Tibial artery (tissue), 4 donors: ENCODE data around the gene PCBP3.

Experiments
- DNase-seq, 2 donors: peaks; one replicate each; pipeline ENCODE4 v3.0.0-alpha.2; 2019
- H3K27ac ChIP-seq, 2 donors: fragments of 200-600 bp; sonication (generic) in 1 of 2; 1 replicate in 1 of 2; 2 replicates in 1 of 2; pipeline ENCODE4 v1.5.1; 2018 to 2019; ENCODE audit warnings: mild to moderate bottlenecking in 1 of 2
- H3K27me3 ChIP-seq, 2 donors: fragments of 200-600 bp; sonication (generic) in 1 of 2; one replicate each; pipeline versions ENCODE4 v1.5.1 to v1.6.0; 2016 to 2019
- H3K36me3 ChIP-seq, 3 donors: fragments of 200-600 bp; sonication (generic) in 2 of 3; one replicate each; pipeline ENCODE4 v1.5.1; 2016 to 2019; ENCODE audit warnings: mild to moderate bottlenecking in 2 of 3
- H3K4me1 ChIP-seq, 4 donors: fragments of 200-600 bp; sonication (generic) in 2 of 4; 1 replicate in 3 of 4; 2 replicates in 1 of 4; pipeline ENCODE4 v1.5.1; 2016 to 2019
- H3K4me3 ChIP-seq, 2 donors: fragments of 200-600 bp; sonication (generic) in 1 of 2; 1 replicate in 1 of 2; 2 replicates in 1 of 2; pipeline ENCODE4 v1.5.1; 2018 to 2019; ENCODE audit warnings: mild to moderate bottlenecking in 2 of 2
- H3K9me3 ChIP-seq, 3 donors: fragments of 200-600 bp; sonication (generic) in 1 of 3; one replicate each; pipeline ENCODE4 v1.5.1; 2016 to 2019
- intact Hi-C: fragments of 100-400 bp; cut with DNase I; formaldehyde crosslinking; loops from one replicate; pipeline ENCODE4 v1.15.0; 2023; ENCODE audit warnings: low total_unique reads
- TF ChIP-seq, protein P1 (sequence below), 2 experiments: fragments of 200-600 bp in 1 of 2; fragments of 450-650 bp in 1 of 2; IDR thresholded peaks; one replicate each; pipeline ENCODE4 v1.5.1; 2017 to 2019; ENCODE audit warnings: antibody characterized with exemption in 2 of 2, mild to moderate bottlenecking in 1 of 2, moderate library complexity in 1 of 2

The PCBP3 gene

DNA sequence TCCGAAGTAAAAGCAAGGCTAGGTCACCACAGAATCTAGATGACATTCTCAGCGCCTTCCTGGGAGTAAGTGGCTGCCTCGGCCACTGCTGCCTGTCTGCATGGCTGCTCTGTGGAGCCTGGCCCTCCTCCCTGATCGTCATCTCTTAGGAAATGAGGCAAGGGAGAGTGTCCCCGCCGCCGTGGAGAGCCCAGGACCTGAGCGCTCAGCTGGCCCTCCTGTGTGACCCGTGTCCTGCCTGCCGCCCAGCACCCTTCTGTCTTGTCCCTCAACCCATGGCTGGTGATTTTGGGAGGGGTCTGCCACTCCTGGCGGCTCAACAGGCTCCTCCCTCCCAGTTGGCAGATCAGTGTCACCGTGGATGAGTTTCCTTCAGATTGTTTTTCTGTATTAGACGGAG, 181.7 kb downstream of the PCBP3 start:
- intact Hi-C loops: no loop called here
- TF ChIP-seq, protein P1, sequence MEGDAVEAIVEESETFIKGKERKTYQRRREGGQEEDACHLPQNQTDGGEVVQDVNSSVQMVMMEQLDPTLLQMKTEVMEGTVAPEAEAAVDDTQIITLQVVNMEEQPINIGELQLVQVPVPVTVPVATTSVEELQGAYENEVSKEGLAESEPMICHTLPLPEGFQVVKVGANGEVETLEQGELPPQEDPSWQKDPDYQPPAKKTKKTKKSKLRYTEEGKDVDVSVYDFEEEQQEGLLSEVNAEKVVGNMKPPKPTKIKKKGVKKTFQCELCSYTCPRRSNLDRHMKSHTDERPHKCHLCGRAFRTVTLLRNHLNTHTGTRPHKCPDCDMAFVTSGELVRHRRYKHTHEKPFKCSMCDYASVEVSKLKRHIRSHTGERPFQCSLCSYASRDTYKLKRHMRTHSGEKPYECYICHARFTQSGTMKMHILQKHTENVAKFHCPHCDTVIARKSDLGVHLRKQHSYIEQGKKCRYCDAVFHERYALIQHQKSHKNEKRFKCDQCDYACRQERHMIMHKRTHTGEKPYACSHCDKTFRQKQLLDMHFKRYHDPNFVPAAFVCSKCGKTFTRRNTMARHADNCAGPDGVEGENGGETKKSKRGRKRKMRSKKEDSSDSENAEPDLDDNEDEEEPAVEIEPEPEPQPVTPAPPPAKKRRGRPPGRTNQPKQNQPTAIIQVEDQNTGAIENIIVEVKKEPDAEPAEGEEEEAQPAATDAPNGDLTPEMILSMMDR (IDR thresholded peaks at IDR 0.05): no peak
- H3K4me1 ChIP-seq: no peaks in the 10 kb centered on the region
- no peak overlapping the region for H3K4me3 ChIP-seq
- no peak for DNase-seq
- no peak overlapping the region for H3K27ac ChIP-seq
- H3K36me3 ChIP-seq: no peaks in the 10 kb centered on the region
- H3K9me3 ChIP-seq: no peaks in the 10 kb centered on the region
- peaks cover 0 to 51% of the 10 kb centered on the region in 2 donors for H3K27me3 ChIP-seq

DNA sequence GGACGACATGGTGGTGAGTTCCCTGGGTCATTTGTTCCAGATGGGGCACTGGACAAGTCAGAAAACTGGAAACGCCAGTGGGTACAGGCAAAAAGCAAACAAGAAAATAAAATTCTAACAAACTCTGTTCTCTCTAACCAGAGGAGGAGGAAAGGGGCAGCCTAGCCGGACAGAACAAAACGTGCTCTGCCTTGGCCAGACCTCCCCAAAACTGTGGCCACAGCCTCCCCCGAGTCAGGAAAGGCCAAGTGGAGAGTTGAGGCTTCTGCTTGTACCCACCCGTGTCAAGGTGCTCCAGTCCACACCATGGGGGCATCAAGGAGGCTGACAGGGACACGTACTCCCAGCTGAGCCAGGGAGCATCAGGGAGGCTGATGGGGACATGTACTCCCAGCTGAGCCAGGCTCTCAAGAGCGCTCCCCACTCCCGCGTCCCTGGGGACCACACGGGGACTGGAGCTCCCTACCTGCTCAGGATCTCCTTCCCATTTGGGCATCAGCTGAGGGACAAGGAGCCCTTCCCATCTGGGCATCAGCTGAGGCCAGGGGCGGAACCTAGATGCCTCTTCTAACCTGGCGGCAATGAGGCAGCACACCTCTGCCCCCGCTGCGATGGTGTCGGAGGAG, 183.3 kb downstream of the PCBP3 start:
- TF ChIP-seq, protein P1 (IDR thresholded peaks at IDR 0.05): no peak
- DNase-seq: no peak
- Histone ChIP-seq H3K4me3 (no peak overlapping the region), H3K4me1 (no peaks in the 10 kb centered on the region), H3K27me3 (peaks cover 0 to 37% of the 10 kb centered on the region in 2 donors), H3K36me3 (no peaks in the 10 kb centered on the region), H3K27ac (no peak overlapping the region), H3K9me3 (no peaks in the 10 kb centered on the region)
- intact Hi-C loops: no loop called here

DNA sequence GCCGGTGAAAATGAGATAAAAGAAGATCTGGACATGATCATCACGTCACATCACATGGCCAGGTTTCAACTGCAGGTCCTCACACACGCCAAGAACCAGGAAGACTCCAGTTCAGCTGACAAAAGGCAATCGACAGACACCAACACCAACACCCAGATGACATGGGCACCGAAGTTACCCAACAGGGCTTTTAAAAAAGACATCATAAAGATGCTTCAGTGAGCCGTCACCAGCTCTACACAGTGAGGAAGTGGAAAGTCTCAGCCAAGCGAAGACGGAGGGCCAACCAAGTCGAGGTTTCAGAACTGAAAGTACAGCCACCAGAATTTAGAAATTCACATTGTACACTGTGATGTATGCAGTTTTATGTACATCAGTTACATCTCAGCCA, 183.8 kb downstream of the PCBP3 start:
- intact Hi-C loops: no loop called here
- TF ChIP-seq, protein P1 (IDR thresholded peaks at IDR 0.05): no peak
- no peaks in the 10 kb centered on the region for H3K9me3 ChIP-seq
- no peak for DNase-seq
- no peaks in the 10 kb centered on the region for H3K4me1 ChIP-seq
- H3K36me3 ChIP-seq: no peaks in the 10 kb centered on the region
- peaks cover 0 to 32% of the 10 kb centered on the region in 2 donors for H3K27me3 ChIP-seq
- H3K27ac ChIP-seq: no peak overlapping the region
- H3K4me3 ChIP-seq: no peak overlapping the region

DNA sequence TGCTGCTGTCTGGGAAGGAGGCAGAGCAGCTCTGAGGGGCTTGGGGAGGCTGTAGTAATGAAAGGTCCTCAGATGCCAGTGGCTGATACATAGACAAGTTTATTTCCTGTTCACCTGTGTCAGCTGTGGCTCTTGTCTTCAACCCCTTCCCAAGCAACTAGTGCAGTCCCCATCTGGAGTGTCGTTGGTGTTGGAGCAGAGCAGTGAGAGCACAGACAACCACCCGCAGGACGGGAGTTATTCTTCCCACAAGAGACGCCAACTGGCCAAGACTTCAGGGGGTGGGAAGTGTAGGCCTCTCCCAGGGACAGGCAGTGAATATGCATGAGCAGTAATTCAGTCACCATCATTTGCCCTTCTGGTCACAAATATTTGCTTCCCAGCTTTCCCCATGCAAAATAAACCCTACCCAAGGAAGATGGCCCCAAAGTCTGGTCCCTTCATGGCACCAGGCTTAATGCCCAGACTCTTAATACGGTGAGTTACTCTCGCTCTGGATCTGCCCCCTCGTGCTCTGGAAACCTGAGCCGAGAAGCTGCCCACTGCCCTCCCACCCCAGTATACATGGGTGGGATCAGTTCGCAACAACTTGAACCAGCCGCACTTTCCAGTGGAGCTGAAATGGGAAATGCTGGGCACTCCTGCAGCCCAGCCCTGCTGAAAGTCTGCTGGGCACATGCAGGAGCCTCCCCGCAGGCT, 184.5 kb downstream of the PCBP3 start:
- intact Hi-C loops: no loop called here
- no peak for DNase-seq
- no peak overlapping the region for H3K27ac ChIP-seq
- H3K4me3 ChIP-seq: no peak overlapping the region
- H3K27me3 ChIP-seq: peaks cover 0 to 24% of the 10 kb centered on the region in 2 donors
- no peaks in the 10 kb centered on the region for H3K36me3 ChIP-seq
- H3K9me3 ChIP-seq: no peaks in the 10 kb centered on the region
- TF ChIP-seq, protein P1 (IDR thresholded peaks at IDR 0.05): no peak
- H3K4me1 ChIP-seq: no peaks in the 10 kb centered on the region

DNA sequence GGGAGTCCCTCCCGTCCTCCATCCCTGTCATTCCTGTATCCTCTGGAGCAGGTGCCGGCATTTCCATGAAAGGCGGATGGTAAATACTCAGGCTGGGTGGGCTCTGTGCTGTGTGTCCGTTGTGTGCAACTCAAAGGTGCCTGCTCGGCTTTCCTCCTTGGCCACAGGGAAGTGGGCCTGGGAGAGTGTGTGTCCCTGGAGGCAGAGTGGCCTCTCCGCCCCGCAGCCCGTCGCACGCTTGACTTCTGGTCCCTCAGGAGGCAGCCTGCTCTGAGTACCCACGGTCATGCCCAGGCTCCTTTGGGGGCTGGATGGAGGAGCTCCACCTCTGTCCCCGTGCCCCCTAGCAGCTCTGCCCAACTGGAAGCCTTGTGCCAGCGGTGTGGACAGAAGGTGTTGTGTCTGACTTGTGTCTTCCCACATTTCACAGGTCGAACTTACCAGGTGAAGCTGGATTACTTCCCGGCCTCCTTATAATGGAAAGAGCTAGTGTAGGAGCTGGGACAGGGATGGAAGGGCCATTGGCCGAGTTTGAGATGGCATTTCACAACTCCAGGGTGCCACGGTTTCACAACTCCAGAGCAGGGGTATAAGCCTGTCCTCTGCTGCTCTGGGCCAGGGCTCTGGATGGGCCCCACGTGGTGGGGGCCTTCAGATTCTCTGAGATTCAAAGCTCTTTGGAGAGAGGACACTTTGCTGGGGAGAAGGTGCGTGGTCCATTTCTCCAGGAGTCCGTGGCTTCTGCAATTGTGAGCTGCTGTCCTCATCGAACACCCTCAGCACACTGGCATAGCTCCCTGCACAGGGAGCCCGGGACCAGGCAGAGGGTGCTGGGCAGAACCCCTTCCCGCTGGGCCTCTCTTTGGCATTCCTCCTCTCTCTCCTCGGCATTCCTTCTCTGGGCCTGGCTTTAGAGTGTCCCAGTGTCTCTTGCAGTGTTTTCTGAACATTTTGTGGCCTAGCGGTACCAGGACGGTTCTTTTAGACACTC, 185.3 kb downstream of the PCBP3 start:
- TF ChIP-seq, protein P1 (IDR thresholded peaks at IDR 0.05): no peak
- no peak overlapping the region for H3K27ac ChIP-seq
- H3K36me3 ChIP-seq: no peaks in the 10 kb centered on the region
- intact Hi-C loops: no loop called here
- H3K4me1 ChIP-seq: no peaks in the 10 kb centered on the region
- no peak for DNase-seq
- no peak overlapping the region for H3K4me3 ChIP-seq
- H3K9me3 ChIP-seq: no peaks in the 10 kb centered on the region
- peaks cover 0 to 20% of the 10 kb centered on the region in 2 donors for H3K27me3 ChIP-seq
